Measurements from ENCODE around the gene MCF2L.

DNA sequence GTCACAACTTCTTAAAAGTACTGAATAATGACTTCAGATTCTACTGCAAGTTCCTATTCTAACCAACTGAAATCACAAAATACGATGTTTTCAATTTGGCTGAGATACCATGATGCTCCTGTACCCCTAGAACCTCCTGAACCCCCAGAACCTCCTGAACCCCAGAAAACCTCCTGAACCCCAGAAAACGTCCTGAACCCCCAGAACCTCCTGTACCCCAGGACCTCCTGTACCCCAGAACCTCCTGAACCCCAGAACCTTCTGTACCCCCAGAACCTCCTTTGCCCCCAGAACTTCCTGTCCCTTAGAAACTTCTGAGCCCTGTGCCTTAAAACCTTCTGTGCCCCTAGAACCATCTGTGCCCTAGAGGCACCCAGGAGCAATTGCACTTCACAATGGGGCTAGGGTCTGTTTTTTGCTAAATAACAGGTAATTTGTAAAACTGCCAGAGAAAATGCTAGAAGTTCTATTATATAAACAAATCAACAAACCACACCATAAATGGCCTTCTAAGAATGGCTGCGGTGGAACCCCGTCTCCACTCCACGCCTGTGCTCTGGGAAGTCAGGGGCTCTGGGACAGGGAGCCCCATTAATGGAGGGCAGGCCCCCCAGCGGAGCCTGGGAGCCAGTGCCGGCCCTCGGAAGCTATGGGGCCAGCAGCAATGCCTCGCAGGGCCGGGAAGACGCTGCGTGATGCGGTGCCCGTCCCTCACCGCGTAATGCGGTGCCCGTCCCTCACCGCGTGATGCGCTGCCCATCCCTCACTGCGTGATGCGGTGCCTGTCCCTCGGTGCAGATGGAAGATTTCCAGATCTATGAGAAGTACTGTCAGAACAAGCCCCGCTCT lies 115.3 kb downstream of the MCF2L start:
- TF ChIP-seq, protein P1, sequence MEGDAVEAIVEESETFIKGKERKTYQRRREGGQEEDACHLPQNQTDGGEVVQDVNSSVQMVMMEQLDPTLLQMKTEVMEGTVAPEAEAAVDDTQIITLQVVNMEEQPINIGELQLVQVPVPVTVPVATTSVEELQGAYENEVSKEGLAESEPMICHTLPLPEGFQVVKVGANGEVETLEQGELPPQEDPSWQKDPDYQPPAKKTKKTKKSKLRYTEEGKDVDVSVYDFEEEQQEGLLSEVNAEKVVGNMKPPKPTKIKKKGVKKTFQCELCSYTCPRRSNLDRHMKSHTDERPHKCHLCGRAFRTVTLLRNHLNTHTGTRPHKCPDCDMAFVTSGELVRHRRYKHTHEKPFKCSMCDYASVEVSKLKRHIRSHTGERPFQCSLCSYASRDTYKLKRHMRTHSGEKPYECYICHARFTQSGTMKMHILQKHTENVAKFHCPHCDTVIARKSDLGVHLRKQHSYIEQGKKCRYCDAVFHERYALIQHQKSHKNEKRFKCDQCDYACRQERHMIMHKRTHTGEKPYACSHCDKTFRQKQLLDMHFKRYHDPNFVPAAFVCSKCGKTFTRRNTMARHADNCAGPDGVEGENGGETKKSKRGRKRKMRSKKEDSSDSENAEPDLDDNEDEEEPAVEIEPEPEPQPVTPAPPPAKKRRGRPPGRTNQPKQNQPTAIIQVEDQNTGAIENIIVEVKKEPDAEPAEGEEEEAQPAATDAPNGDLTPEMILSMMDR (IDR thresholded peaks at IDR 0.05), result no peak
- TF ChIP-seq POLR2A (IDR thresholded peaks at IDR 0.05), result no peak
